Measurements from ENCODE around the gene GPR146.

The GPR146 gene

DNA sequence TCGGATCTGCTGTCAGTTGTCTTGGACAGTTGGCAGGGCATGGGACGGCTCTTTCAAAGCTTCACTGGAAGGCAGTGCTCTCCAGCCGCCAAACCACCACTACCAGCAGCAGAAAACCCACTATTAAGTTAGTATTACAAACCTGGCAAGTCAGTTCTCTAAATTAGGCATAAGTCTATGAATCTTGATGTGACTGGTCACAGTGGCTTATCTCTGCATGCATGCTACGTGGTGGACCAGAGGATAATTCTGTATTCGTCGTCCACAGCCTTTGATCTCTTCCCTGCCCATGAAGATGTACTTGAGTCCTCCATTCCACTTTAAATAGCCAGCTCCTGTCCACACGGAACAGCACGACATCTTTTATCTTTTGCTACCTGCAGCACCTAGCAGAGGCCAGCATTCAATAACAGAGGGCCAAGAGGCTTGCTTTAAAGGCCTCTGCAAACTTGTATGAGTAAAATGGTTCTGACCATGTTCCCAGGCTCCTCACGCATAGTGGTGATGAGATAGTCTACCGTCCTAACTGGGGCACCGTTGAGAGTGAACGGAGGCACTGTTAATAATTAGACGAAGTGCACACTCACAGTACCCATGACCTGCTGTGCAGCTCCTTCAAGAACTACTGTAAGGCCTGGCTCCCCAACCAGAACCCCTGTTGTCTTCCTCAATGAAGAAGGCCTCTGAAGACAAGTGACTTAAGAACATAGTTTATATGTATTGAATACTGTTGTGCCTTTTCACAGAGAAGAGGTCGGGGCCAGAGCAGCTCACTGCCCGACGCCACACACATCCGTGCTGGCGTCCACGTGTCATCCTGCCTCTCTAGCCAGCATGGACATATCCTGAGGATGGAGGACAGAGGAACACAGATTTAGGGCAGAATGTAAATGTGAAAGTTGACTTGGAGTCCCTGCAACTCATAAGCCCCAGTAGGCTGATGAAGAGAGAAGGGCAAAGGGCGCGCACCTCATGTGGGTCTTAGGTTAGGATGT lies 1.0 kb downstream of the GPR146 start:
- DNase-seq: no peak

GRCh38 chr7:1046722-1047679 lies 2.7 kb downstream of the GPR146 start:
- DNase-seq: no peak

DNA sequence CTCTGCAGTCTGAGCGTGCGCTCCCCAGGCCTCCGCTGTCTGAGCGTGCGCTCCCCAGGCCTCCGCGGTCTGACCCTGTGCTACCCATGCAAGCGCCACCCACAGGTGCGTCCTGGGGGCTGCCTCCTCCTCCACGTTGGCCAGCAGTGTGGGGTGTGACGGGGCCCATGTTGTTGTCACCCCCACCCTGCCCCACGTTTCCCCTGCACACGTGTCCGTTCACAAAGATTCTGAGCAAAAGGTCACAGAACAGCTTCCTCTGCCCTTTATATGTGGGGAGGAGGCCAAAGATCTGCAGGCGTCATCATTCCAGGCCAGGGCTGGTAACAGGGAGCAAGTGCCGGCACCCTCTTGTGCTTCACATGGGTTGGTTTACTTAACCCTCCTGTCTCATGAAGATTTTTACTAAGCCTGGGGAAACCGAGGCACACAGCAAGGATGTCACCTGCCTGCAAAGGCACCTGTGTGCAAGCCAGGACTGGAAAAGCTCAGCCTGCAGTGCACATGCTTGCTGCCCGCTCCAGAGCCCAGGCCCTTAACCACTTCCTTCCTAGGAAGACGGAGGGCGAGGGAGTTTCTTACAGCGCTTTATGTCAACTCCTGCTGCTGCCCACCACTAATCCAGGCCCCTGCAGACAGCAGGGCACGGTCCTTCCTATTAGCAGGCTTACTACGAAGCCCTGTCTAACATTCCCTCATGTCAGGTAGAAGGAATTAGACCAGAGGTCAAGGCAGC lies 4.8 kb downstream of the GPR146 start:
- DNase-seq: no peak

DNA sequence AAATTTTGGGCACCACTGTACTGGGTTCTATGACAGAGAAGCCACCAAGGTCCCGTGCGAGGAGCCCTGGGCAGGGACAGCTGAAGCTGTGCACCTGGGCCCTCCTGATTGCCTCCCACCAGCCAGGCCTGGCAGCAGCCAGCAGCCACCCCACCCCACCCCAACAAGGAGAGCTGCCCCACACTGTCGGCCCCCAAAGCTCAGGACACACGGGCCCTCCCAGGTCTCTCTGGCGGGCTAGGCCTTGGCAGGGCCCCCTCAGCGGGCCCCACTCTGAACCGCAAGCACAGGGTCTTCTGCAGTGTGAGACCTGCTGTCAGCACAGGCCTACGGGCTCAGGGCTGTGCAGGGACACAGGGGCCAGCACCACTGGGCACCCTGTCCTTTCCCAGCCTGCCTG lies 5.5 kb downstream of the GPR146 start:
- no peak for DNase-seq

DNA sequence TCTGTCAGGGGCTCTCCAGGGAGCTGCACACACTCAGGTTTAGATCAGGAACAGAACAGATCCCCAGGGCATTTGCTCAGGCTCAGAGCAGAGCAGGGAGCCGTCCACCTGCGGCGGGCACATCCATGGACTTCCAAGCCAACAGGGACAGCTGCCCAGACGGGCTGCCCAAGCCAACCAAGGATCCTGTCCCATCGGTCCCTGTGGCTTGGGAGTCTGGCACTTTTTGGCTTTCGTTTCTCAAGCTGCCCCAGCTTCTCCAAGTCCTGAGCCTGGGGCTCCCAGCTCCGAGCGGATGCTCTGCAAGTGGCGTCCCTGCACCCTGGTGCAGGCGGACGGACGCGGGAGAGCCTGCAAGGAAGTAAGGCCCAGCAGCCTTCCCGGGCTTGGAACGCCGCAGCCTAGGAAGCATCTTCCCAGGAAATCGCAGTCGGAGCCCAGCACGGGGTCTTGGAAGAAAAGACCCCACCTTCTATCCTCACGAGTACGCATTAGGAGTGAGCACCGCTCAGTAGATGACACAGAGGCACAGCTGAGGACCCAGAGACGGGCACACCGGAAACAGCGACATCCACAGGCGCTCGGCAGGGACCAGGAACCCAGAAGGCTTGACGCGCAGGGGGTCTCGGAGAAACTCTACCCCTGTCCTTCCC lies 6.0 kb downstream of the GPR146 start:
- DNase-seq: no peak

GRCh38 chr7:1050956-1051690 lies 6.8 kb downstream of the GPR146 start:
- no peak for DNase-seq

- DNase-seq: no peak
These were observed 7.9 kb downstream of the GPR146 start for GRCh38 chr7:1052031-1052818.

DNA sequence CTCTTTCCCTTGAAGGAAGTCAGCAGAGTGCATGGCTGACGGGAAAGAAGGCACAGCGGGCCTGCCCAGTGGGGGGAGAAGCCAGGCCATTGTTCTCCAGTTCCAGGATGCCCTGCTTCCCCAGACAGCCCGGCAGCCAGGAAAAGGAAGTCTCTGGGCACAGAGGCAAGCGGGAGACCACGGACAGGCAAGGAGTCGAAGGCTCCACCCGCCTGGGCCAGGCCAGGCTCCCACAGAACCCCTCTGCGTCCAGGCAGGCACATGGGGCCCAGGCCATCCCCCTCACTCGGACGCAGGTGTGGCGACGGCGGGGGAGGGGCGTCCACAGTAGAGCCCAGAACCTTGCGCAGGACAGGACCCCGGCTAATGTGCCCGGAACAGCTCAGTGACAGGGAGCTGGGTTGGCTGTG lies 8.7 kb downstream of the GPR146 start:
- no peak for DNase-seq

DNA sequence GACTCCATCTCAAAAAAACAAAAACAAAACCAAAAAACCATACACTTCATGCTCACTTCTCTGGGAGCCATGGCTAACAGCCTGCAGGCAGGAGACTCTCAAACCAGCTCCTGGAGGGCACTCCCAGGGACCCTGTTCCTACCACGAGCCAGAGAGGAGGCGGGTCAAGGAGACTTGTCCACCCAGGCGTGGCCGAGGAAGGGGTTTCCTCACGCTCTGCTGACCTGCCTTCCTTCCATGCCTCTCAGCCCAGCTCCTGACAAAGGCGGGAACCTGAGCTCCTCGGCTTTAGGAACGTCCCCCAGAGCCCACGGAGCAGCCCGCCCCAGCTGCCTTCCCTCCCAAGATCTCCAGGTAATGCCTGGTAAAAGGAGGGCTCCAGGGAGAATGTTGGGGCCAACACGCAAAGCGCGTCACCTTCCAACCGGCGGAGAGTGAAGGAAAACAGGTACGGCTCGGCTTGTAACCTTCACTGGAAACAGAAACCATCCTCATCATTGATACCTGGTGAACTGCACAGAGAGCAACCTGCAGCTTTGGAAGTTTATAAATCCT lies 9.5 kb downstream of the GPR146 start:
- DNase-seq: no peak

- DNase-seq: no peak
These were observed 10.1 kb downstream of the GPR146 start for GRCh38 chr7:1054438-1054837.

GRCh38 chr7:1054861-1055450 lies 10.6 kb downstream of the GPR146 start:
- peak; percentile 45 for DNase-seq

DNA sequence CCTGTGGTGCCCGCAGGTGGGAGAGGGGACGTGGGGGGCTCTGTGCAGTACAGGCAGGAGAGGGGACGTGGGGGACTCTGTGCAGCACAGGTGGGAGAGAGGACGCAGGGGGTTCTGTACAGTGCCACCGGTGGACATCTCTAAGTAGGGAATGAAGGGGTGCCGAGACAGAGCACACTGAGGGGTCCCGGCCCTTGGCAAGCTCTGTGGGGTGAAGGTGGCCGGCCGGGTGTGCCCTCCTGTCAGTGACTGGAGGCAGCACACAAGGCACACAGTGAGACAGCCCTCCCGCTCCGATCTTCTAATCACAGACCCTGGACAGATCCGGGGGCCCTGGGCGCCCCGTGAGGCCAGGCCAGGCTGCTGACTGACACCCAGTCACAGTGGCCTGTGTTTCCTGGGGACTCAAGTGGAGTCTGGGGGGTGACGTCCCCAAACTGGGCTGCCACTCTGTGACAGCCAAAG lies 11.2 kb downstream of the GPR146 start:
- no peak for DNase-seq

DNA sequence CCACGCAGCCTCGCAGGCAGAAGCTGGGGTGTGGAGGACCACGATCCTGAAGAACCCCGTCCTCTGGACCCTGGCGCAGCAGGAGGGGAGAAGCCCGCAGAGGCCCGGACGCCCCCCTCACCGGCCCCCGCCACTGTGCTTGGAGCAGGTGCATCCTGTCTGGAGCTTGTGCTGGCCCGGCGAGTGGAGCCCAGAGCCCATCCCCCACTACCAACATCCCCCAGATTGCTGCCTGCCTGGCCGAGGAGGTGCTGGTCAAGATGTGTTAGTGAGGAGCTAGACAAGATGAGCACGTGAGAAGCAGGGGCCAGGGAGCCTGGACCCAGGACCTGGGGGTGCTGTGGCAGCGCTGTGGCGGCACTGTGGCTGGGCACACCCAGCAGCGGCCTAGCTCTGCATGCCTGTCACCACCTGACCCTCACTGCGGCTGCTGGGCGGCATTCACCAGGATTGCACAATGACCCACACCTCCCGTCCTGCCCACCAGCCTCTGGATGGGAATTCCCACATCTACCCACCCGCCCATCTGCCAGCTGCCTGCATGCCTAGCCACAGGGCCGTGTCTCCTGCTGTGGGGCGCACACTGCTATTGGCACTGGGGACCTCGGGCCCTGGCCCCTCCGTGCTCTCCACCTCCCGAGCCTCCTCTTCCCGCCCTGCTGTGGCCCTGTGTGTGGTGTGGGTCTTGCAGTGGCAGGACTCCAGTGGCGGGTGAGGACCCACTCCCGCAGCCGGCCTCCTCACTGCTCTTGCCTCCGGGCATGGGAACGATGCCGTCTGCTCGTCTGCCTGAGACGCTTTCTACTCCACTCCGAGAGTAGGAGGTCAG lies 11.8 kb downstream of the GPR146 start:
- no peak for DNase-seq

GRCh38 chr7:1056785-1057410 lies 12.6 kb downstream of the GPR146 start:
- DNase-seq: no peak

GRCh38 chr7:1057416-1058291 lies 13.3 kb downstream of the GPR146 start:
- DNase-seq: no peak

DNA sequence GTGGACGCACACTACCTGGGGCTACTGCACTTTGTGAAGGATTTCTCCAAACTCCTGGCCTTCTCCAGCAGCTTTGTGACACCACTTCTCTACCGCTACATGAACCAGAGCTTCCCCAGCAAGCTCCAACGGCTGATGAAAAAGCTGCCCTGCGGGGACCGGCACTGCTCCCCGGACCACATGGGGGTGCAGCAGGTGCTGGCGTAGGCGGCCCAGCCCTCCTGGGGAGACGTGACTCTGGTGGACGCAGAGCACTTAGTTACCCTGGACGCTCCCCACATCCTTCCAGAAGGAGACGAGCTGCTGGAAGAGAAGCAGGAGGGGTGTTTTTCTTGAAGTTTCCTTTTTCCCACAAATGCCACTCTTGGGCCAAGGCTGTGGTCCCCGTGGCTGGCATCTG lies 14.0 kb downstream of the GPR146 start:
- DNase-seq: no peak

GRCh38 chr7:1058821-1059199 lies 14.5 kb downstream of the GPR146 start:
- no peak for DNase-seq

Data from stimulated activated CD4-positive, alpha-beta T cell treated with anti-CD3 and anti-CD28 coated beads, Interleukin-12 subunit alpha, Interleukin-12 subunit beta, amount 100 ng/mL, for 4 hours (primary cell).